Panc1 (cell line): ENCODE results near the gene SH3BP2. TPM values are rescaled to one million over a fixed set of nuclear protein-coding genes. Genes with fewer than 3 reads are reported as not detected.

Source experiments
- ATAC-seq: fragments of 200-7000 bp; cut with Tn5 transposase; 2 replicates; pipeline ENCODE4 v1.9.1; 2020; ENCODE audit warnings: mild to moderate bottlenecking, moderate library complexity
- BruUV-seq: library from RNA; stranded (reverse); fragments of 400-500 nt; replicated peaks from 2 replicates; lab custom pipeline; 2021; lab: Mats Ljungman, UMichigan
- CTCF ChIA-PET: fragments of 300-600 bp; sonication (Branson Sonifier 250); formaldehyde crosslinking; loops from one replicate; lab custom pipeline; 2022; ENCODE audit warnings: antibody characterized with exemption; lab: Charles Lee
- POLR2A ChIA-PET: fragments of 300-600 bp; sonication (Branson Sonifier 250); formaldehyde crosslinking; loops from one replicate; lab custom pipeline; 2022; ENCODE audit warnings: antibody characterized with exemption; lab: Charles Lee
- DNase-seq: peaks from one replicate; pipeline ENCODE4 v3.0.0-alpha.2; 2010; ENCODE audit warnings: low read depth, low spot score
- H3K27ac ChIP-seq: 2 replicates; pipeline ENCODE4 v1.5.1; 2011; ENCODE audit warnings: mild to moderate bottlenecking, low read length, inconsistent platforms
- H3K27me3 ChIP-seq: fragments of 200-500 bp; sonication (Bioruptor generic); 2 replicates; pipeline ENCODE4 v1.6.0; 2014; ENCODE audit warnings: low read length, inconsistent platforms; ENCODE audit not compliant: control insufficient read depth, insufficient read depth
- H3K36me3 ChIP-seq: fragments of 200-500 bp; sonication (Bioruptor generic); 2 replicates; pipeline ENCODE4 v1.5.1; 2014; ENCODE audit warnings: inconsistent platforms, mild to moderate bottlenecking, low read length, moderate library complexity; ENCODE audit not compliant: control insufficient read depth, insufficient read depth
- H3K4me1 ChIP-seq: 2 replicates; pipeline ENCODE4 v1.5.1; 2011; ENCODE audit warnings: inconsistent platforms, mild to moderate bottlenecking, low read length, moderate library complexity; ENCODE audit not compliant: control insufficient read depth, insufficient read depth
- H3K4me3 ChIP-seq, 2 experiments: 2 replicates each; pipeline ENCODE4 v1.5.1; 2011 to 2012; ENCODE audit warnings: low read depth in 2 of 2, low read length in 2 of 2, mild to moderate bottlenecking in 2 of 2, inconsistent platforms in 1 of 2, moderate library complexity in 1 of 2
- H3K9me3 ChIP-seq: fragments of 200-500 bp; sonication (Bioruptor generic); 2 replicates; pipeline ENCODE4 v1.5.1; 2014; ENCODE audit warnings: low read depth, mild to moderate bottlenecking, inconsistent platforms, low read length, moderate library complexity; ENCODE audit not compliant: control insufficient read depth, insufficient read depth
- CTCF ChIP-seq: fragments of 450-650 bp; IDR thresholded peaks from 2 replicates; pipeline ENCODE4 v1.5.1; 2017; ENCODE audit warnings: mild to moderate bottlenecking
- POLR2AphosphoS5 ChIP-seq: IDR thresholded peaks from 2 replicates; pipeline ENCODE4 v1.6.1; 2012; ENCODE audit warnings: mild to moderate bottlenecking, low read depth, low read length, moderate library complexity
- REST ChIP-seq, 2 experiments: IDR thresholded peaks; 2 replicates each; pipeline ENCODE4 v1.6.1; 2011 to 2012; ENCODE audit warnings: low read depth in 2 of 2, control low read depth in 1 of 2, low read length in 1 of 2, mild to moderate bottlenecking in 1 of 2, moderate library complexity in 1 of 2; ENCODE audit not compliant: insufficient read depth in 1 of 2
- SIN3A ChIP-seq: IDR thresholded peaks from 2 replicates; pipeline ENCODE4 v1.6.1; 2012; ENCODE audit warnings: low read depth, mild to moderate bottlenecking, low read length, moderate library complexity, borderline replicate concordance; ENCODE audit not compliant: insufficient read depth
- TCF7L2 ChIP-seq: IDR thresholded peaks from 2 replicates; pipeline ENCODE4 v1.6.1; 2011; ENCODE audit warnings: mild to moderate bottlenecking, low read depth, low read length, inconsistent platforms
- in situ Hi-C: cut with HindIII; loops from 2 replicates; pipeline ENCODE4 v1.10.0; 2016; ENCODE audit warnings: low sequenced_read_pairs, low pct_unique_long_range_greater_than_20kb
- intact Hi-C: fragments of 100-400 bp; cut with micrococcal nuclease; formaldehyde crosslinking; loops from one replicate; pipeline ENCODE4 v1.10.0; 2022; ENCODE audit not compliant: unreplicated experiment
- total RNA-seq: library from RNA; stranded (reverse); gene quantifications from one replicate; pipeline ENCODE4 v1.2.1, GENCODE V29; 2021; ENCODE audit not compliant: unreplicated experiment

The SH3BP2 gene
- total RNA-seq, 1 experiment from 2014 or later: 93.4 TPM

GRCh38 chr4:2795893-2796848 lies 3.3 kb downstream of the SH3BP2 start:
- ChIA-PET CTCF (interaction anchor here (0.6 kb wide), 1 partner anchor 20 kb away, joined by 3 read pairs; no protein-coding TSS in a partner anchor), POLR2A (interaction anchor here (0.6 kb wide), 1 partner anchor 43 kb away, joined by 4 read pairs; no protein-coding TSS in a partner anchor)
- peak overlapping the region in 1 of 2 experiments; percentile 77; a peak in 2 of 4 replicates for H3K4me3 ChIP-seq
- peak overlapping the region; percentile 89 for H3K27ac ChIP-seq
- in situ Hi-C loops (no loop called here), intact Hi-C loops (loop anchor here (10.0 kb wide), 1 partner anchor 139 kb away; no protein-coding TSS in a partner anchor)
- no peaks in the 10 kb centered on the region for H3K36me3 ChIP-seq
- BruUV-seq: TSS peak; percentile 73
- TF ChIP-seq POLR2AphosphoS5: no peak; the same call in 1 of the 2 replicates
- no peak for TF ChIP-seq CTCF
- TF ChIP-seq REST (IDR thresholded peaks at IDR 0.05; ENCODE audit: insufficient read depth in 1 of 2, low read depth in 2 of 2, low read length in 1 of 2): no peak
- TF ChIP-seq TCF7L2: peak; percentile 80; the same call in 1 of the 2 replicates
- no peak for TF ChIP-seq SIN3A
- no peaks in the 10 kb centered on the region for H3K9me3 ChIP-seq
- ATAC-seq: peak; percentile 46
- H3K27me3 ChIP-seq: no peaks in the 10 kb centered on the region
- DNase-seq: no peak
- peaks cover 67% of the 10 kb centered on the region for H3K4me1 ChIP-seq

- intact Hi-C loops (loop anchor here (10.0 kb wide), 1 partner anchor 138 kb away; no protein-coding TSS in a partner anchor), in situ Hi-C loops (no loop called here)
- Histone ChIP-seq H3K4me1 (peaks cover 72% of the 10 kb centered on the region), H3K27me3 (no peaks in the 10 kb centered on the region), H3K4me3 (peak overlapping the region in 1 of 2 experiments; percentile 77; a peak in 1 of 4 replicates), H3K9me3 (no peaks in the 10 kb centered on the region), H3K27ac (peak overlapping the region; percentile 89), H3K36me3 (no peaks in the 10 kb centered on the region)
- POLR2A ChIA-PET: interaction anchor here (0.6 kb wide), 1 partner anchor 42 kb away, joined by 4 read pairs; no protein-coding TSS in a partner anchor
- BruUV-seq: no TSS peak
- CTCF ChIA-PET: no interaction called here
- DNase-seq (no peak), ATAC-seq (no peak)
- no peak for TF ChIP-seq SIN3A
These were observed 4.1 kb downstream of the SH3BP2 start for GRCh38 chr4:2796849-2797544.
